Glomerular visceral epithelial cell (primary cell): ENCODE data around the gene BPIFB3.

Experiments
- DNase-seq: peaks from one replicate; pipeline ENCODE4 v3.0.0-alpha.2; 2016; ENCODE audit errors: extremely low spot score

The BPIFB3 gene

DNA sequence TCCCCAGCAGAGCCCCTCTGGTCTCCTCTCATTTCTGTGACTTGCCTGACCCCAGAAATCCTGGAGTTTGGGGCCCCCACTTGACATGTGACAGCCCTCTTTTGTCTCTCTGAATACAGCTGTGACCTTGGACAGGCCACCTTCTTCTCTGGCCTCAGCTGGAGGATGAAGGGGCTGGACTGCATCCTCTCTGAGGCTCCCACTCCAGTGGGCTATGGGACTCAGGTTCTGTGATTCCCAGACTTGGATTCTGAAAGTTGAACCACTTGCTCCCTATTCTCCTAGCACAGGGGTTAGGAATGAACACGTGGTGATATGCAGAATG lies 9.1 kb downstream of the BPIFB3 start:
- no peak for DNase-seq

DNA sequence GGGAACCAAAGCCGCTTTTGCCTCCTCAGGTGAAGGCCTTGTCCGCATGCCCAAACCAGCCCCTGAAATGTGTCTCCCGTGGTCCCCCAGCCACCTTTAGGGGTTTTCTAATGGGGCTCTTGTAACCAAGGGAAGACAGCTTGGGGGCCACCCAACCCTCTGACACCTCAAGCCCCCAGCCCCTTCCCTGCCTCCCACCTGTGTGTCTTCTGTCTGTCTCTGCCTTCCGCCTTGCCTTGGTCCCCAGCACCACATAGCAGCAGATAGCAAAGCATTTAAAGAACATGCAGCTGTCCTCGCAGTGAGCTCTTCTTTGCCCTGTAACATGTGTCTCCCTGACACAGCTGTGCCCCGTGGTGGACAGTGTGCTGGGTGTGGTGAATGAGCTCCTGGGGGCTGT lies 9.6 kb downstream of the BPIFB3 start:
- DNase-seq, result no peak

DNA sequence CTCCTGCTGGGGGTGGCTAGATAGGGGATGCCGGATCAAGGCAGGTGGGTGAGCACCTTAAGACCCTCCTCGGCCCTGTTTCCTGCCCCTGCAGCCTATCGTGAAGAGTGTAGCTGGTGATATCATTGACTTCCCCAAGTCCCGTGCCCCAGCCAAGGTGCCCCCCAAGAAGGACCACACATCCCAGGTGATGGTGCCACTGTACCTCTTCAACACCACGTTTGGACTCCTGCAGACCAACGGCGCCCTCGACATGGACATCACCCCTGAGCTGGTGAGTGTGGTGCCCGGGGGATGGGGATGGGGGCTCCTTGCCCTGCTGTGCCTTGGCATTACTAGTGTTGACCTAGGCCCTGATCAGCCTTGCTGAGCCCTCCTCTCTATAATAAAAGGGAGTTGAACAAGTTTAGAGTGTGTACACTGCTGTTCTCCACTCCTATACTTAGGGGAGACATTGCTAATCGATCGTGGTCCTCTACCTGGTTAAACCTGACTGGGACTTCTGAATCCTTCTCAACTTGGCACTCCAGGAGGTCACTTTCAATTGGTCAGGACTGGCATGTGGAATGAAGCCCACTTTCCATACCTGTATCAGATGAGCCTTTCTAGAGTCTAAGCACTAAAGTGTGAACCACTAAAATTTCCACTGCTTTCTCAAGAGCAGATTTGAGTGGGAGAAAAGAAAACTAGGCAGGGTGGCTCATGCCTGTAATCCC lies 11.0 kb downstream of the BPIFB3 start:
- DNase-seq, result no peak

DNA sequence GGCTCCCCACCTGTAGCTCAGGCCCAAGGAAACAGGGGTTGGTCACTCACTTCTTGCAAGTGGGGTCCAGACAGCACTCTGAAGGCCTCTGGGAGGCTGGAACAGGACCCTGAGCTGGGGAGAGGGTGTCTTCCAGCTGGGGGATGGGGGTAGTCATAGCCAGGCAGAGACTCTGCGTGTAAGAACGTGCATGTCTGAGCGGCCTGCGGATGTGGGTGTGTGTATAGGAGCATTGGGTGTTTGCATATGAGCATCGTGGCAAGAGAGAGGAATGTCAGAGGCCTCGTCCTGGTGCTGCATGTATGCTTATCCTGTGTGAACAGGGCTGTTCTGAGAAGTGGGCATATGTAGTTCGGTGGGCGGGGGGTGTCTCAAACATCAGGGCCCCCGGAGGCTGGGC lies 12.1 kb downstream of the BPIFB3 start:
- DNase-seq, result no peak

DNA sequence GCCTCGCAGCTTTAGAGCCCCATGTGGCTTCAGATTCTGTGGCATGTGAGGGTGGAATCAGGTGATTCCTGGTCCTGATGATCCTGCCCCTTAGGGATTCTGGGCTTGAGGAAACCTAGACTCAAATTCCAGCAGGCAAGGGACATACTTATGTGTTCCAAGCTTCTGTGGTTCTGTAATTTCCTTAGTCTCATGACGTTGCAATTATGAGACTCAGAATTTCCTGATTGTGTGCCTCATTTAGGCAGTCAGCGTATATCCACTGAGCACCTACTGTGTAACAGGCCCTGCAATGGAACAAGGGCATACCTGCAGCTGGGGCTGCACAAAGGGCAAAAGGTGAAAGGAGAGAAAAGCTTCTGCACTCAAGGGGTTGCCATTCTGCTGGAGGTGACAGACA lies 14.1 kb downstream of the BPIFB3 start:
- DNase-seq, result no peak

DNA sequence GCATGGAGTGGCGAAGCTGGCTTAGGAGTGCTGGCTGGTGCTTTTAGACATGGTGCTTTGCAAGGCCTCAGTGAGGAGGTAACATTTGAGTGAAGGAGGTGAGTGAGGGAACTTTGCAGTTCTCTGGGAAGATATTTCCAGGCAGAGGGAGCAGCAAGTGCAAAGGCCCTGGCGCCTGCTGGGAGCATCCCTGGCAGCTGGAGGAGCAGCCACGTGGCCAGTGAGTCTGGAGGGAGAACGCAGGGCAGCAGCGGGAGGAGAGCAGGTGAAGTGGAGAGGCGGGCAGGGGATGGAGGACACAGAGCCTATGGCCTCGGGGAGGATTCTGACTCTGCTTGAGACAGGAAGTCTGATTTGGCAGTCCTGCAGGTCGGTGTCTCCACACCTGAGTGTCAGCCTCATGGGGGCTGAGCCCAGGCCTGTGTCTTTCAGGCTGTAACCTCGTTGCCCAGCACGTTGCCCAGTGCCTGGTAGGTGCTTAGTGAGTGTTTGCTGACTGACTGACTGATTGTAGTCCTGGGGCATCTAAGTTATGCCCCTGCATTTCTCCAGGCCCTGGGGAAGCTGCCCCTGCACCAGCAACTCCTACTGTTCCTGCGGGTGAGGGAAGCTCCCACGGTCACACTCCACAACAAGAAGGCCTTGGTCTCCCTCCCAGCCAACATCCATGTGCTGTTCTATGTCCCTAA lies 14.7 kb downstream of the BPIFB3 start:
- DNase-seq, result no peak

DNA sequence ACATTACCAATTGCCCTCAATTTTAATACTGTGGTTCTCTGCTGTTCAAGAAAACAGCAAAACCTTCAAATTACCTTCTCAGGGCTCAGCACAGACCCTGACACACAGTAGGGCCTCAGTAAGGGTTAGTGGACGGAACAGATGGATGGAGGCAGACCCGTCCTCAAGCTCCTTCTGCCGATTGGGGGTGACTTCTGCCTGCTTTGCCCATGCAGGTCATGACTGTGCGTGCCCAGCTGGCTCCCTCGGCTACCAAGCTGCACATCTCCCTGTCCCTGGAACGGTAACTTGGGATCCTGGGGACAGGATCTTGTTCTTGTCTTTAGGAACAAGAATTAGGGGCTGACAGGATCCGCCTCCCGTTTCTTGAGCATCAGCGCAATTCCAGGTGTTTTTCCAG lies 16.0 kb downstream of the BPIFB3 start:
- no peak for DNase-seq

DNA sequence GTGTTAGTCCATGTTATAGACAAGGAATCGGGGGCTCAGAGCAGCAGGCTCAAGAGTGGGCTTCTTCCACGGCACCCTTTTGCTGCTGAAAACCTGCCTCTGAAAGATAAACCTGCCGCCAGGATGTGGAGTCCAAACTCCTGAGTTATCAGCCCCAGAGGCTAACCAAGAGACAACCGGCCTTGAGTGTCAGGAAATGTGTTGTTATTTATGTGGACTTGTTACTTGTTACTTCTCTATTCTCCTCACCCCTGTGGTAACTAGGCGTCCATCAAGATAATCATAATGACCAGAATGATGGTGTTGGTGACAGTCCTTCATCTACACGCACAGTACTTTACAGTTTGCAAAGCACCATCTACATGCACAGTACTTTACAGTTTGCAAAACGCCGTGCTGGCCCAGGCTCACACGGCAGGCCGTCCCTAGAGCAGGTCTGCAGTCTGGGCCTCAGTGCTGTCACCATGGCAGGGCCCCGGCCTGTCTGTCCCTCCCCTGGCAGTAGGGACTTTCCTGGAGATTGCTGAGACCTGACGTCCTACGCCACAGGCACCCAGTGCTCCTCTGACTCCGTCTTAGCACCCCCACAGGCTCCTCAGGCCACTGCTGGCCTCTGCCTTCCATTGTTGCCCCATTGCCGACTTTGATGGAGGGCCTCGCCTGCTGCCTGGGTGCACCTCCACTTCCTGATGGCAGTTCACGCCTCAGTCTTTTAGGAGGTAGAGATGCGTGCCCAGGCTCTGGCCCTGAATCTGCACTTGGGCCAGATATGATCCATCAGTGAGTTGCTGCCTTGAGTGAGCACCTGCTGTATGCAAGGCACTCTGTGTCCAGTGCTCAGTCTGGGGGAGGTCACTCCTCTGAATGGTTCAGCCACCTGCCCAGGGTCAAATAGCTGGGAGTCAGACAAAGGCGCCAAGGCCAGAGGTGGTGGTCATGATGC lies 16.7 kb downstream of the BPIFB3 start:
- no peak for DNase-seq

DNA sequence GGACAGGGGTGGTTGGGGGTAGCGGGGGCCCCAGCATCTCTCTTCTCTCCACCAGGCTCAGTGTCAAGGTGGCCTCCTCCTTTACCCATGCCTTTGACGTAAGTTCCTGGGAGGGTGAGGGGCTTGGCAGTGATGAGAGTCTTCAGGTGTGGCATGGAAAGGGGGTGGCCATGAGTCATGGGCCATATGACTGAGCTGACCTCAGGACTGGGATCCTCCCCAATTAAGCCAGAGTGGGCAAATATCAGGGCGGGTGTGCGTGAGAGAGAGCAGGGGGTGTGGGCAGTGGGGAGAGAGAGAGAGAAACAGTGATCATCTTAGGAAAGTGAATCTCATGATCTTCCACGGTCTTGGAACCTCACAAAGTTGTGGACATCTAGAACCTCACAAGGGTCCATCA lies 17.5 kb downstream of the BPIFB3 start:
- no peak for DNase-seq

DNA sequence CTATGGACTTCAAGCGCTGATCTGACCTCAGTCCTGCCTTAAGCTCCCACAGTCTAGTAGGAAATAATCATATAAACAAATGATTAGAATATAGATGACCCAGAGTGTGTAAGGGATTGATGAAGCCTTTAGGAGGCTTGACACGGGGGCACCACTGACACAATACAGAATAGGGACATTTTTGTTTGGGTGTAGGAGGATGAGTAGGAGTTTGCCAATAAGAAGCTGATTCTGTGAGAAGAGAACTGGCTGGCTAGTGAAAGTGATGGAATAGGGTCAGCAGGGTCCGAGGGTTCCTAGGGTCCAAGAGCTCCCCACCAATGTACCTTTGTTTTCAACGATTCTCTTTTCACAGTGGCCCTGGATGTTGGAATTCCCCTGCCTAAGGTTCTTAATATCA lies 18.7 kb downstream of the BPIFB3 start:
- no peak for DNase-seq

DNA sequence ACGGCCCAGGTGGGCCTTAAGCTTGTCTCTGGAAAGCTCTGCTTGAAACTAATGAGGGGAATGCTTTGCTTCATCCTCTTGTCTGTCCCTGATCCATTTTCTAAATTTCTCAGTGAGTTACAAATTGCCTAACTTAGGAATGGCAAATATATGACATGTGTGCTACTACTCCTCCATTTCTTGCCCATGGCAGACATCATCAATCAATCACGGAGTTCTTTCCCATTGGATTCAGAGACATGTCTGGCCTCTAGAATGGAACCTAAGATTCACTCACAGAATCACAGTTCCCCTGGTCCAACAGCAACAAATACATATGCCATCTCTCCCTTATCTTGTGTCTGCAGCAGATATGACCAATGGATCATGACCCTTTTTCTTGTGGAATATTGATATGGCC lies 19.1 kb downstream of the BPIFB3 start:
- DNase-seq, result no peak

DNA sequence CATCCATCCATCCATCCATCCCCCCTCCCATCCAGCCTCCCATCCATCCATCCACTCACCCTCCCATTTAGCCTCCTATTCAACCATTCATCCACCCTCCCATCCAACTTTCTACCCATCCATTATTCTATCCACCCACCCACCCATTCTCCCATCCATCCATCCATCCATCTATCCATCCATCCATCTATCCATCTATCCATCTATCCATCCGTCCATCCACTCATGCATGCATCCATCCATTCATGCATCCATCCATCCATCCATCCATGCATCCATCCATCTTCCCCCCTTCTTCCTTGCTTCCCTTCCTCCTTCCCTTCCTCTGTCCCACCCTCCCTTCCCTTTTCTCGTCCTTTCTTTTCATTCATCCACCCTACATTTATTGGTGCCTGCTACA lies 21.0 kb downstream of the BPIFB3 start:
- no peak for DNase-seq

DNA sequence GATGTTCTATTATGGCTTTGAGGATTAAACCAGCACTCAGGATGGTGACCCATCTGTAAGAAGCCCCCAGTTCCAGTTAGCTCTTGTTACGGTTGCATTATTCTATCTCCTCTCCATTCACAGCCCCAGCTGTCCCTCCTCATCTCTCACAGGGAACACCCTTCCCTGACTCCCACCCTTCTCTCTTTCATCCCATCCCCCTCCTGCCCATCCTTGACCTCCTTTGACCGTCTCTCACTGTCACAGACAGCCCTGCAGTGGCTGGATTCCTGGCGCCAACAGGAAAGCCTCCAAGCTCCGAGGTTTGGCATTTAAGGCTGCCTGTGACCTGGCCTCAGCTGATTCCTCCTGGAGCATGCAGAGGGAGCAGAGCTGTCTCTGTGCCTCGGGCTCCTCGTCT lies 21.6 kb downstream of the BPIFB3 start:
- no peak for DNase-seq

DNA sequence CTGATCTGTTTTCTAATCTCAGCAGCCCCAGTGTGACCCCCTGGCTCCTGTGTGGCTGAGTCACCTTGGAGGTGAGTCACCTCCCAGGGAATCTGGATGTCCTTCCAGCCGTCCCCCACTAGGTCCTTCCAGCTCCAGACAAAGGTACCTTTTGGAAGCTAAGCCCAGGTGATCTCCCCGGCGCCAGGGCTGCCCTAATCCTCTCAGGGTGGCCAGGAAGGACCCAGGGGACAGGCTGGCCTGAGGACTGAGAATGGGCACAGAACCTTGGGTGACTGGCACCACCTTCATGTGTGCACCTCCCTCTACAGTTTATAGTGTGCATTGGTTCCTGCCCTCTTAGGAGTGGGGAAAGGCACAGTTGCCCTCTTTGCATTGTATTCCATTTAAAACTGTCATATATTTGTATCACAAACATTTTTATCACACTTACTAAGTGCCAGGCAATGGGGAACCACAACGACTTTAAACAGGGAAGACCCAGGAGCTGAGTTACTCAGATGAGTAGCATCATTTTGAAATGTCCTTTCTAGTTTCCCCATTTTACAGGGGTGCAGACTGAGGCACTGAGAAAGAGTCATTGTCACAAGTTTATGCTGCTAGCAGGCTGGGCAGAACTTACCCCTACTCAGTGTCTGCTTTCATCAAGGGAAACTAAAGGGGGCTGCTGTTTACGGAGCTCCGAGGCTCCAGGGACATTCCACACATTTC lies 23.1 kb downstream of the BPIFB3 start:
- no peak for DNase-seq

DNA sequence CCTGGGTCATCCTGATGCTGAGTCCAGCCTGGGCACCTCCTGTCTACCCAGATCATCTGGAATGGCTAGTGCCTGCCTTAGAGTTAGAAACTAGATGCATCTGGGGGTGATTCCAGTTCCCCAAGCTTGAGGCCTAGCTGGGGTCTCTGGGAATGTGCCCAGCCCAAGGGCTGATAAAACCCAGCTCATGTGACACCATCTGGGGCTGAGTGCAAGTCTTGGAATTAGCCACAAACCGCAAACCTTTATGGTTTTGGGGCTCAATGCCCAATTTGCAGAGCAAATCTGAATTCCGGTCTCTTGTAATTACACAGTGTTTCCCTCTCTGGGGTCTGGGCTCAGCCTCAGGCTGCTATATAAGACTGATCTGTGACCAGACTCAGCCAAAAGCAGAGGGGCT lies 25.6 kb downstream of the BPIFB3 start, which contains the start of gene BPIFB4:
Gene BPIFB4 (plus strand): TSS at position 385 of the 400 bp plus-strand sequence. CDS start 1,884 bp downstream, outside the sequence.
- DNase-seq, result no peak

DNA sequence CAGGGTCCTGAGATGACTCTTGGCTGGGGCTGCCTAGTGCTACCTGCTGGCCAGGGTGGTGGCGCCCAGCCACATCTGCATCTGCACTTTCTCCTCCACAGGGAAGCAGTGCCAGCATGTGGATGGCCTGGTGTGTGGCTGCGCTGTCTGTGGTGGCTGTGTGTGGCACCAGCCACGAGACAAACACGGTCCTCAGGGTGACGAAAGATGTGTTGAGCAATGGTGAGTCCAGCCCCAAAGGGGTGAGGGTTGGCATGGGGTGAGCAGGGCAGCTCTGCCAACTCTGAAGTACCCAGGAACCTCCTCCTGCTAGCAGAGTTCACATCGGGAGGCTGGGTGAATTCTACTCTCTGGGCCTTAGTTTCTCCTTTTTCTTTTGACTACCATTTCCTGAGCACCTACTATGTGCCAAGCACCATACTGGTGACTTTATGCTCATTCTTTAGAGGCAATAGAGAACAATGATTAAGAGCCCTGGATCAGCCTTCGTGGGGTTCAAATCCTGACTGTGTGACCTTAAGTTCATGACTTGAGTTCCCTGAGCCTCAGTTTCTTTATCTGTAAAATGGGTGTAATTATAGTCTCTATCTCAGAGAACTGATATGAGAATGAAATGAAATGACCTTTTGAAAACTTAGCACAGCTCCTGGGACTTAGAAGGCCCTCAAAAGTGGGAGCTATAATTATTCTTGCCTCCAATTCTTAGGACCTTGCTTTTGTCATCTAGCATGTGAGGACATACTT lies 27.9 kb downstream of the BPIFB3 start:
- DNase-seq, result no peak

DNA sequence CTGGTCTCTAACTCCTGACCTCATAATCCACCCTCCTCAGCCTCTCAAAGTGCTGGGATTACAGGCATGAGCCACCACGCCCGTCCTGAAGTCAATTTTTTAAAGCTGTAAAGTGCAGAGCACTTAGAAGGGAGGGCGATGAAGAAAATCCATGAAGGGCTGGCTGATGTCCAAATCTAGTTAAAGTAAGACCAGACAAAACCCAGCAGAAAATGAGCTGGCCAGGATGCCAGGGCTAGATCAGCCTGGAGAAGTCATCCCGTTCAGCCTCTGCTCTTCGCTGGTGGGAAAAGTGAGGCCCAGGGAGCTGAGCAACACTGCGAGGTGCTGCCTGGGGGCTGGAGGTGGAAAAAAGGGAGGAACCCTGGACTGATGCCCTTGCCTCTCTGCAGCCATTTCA lies 28.8 kb downstream of the BPIFB3 start:
- no peak for DNase-seq

DNA sequence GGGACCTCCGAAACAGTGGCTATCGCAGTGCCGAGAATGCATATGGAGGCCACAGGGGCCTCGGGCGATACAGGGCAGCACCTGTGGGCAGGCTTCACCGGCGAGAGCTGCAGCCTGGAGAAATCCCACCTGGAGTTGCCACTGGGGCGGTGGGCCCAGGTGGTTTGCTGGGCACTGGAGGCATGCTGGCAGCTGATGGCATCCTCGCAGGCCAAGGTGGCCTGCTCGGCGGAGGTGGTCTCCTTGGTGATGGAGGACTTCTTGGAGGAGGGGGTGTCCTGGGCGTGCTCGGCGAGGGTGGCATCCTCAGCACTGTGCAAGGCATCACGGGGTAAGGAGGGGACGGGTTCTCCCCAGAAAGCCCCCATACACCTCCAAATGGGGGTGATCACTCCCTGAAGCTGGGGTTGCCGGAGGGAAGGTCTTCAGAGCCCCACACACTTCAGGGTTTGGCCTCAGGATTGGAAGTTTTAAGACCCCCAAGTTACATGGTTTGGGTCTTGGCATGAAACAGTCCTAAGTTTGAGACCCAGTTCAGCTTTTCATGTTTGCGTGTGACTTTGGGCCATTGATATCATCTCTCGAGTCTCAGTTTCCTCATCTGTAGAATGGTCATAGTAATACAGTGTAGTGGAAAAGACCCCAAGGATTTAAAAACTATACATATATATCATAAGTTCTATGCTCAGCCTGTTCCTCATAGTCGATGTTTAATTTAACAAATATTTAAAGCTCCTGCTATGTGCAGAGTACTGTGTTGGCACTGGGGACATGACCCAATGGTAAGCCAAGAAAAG lies 30.0 kb downstream of the BPIFB3 start:
- no peak for DNase-seq

DNA sequence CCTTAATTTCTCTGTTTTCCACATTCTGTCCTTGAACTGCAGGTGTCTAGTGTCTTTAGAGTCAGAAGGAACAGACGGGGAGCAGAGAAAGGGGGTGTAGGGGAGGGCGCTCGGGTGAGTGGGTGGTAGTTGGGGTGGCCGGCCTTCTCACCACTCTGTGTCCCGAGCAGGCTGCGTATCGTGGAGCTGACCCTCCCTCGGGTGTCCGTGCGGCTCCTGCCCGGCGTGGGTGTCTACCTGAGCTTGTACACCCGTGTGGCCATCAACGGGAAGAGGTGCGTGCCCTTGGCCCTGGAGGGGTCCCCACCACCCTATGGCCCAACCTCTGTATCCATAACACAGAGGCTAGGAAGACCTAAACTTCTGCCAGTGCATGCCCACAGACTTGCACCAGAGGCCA lies 31.0 kb downstream of the BPIFB3 start:
- DNase-seq, result no peak

DNA sequence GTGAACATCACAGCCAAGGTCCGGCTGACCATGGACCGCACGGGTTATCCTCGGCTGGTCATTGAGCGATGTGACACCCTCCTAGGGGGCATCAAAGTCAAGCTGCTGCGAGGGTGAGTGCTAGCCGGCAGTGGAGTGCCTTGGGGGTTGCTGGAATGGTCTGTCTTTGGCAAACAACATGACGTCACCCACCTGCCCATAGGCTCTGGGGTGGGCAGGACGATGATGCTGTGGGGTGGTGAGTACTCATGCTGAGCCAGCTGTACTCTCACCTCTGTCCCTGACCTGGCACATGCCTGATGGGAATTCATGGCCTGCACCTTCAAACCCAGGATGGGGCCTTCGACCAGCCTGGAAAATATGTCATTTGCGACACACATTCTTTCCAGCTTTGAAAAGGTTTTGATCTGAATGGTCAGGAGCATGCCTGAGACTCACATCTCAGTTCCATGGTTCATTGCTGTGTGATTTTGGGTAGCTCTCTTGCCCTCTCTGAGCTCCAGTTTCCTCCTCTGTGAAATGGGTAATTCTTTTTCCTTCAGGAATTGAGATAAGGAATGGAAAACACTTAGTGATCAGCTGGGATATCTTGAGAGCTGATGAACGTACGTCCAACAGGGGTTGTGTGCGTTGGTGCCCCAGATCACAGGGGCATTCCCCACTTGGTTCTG lies 32.5 kb downstream of the BPIFB3 start:
- no peak for DNase-seq
